ENCODE results near the gene NOTUM. TPM values are rescaled to one million over a fixed set of nuclear protein-coding genes. Genes with fewer than 3 reads are reported as not detected.

The NOTUM gene
- total RNA-seq, 1 experiment from 2014 or later = not detected

DNA sequence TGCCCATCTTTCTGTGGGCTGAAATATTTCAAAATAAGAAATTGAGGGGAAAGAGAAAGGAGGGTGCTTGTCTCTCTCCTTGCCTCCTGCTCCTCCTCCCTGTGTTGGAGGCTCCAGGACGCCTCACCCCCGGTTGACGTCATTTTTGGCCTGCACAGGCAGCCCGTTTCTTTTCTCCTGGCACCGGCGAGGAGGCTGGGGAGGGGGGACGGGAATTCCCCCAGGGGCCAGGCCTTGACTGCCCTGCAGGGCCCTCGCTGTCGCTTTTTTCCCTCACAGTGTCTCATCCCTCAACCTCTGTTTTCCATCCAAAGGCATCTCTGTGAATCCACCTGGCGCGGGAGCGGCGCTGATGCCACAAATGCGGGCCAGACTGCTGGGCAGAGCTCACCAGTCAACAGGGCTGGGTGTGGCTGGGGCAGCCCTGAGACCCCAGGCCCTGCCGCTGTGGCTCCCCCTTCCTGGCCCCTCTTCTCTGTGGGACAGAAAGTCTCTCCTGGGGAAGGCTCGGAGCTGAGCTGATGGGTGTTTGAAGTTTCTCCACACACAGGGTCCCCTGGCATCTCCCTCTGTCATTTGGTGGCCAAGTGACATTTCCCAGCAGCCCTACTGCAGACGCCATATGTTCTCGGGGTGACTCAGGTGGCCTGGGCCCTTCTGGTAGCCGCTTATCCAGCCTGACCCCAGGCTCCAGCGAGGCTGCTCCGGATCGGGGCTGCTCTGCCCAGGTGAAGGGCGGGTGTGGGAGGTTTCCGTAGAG, 45.7 kb upstream of the NOTUM start:
- ChIA-PET CTCF (no interaction called here), POLR2A (ENCODE audit: low non-redundant PET) (no interaction called here)
- H3K27me3 ChIP-seq (replicated peaks; ENCODE audit: insufficient read depth, low read depth, low read length, poor library complexity) = no peaks in the 10 kb centered on the region
- intact Hi-C loops (cut with micrococcal nuclease; ENCODE audit: unreplicated experiment) = no loop called here
- TF ChIP-seq EZH2 (IDR thresholded peaks at IDR 0.05; ENCODE audit: borderline replicate concordance, low read depth, low read length, poor library complexity, severe bottlenecking) (no peak), CTCF (conservative IDR thresholded peaks at IDR 0.05; ENCODE audit: low read depth, low read length) (no peak)
- H3K4me1 ChIP-seq (ENCODE audit: insufficient read depth, low read length, poor library complexity, severe bottlenecking) = peaks cover 9% of the 10 kb centered on the region
- H3K4me3 ChIP-seq (ENCODE audit: low read depth, low read length, poor library complexity, severe bottlenecking) = no peak overlapping the region
- H3K27ac ChIP-seq (ENCODE audit: low read depth, low read length, poor library complexity, severe bottlenecking) = no peak overlapping the region
- H3K36me3 ChIP-seq (ENCODE audit: insufficient read depth, low read length, poor library complexity, severe bottlenecking) = no peaks in the 10 kb centered on the region
- BruUV-seq (replicated peaks) = no TSS peak
- no peak for DNase-seq (ENCODE audit: low spot score)
- H3K9me3 ChIP-seq (ENCODE audit: low read depth, low read length, poor library complexity, severe bottlenecking) = no peaks in the 10 kb centered on the region

- no peak for DNase-seq (ENCODE audit: low spot score)
- no peaks in the 10 kb centered on the region for H3K9me3 ChIP-seq (ENCODE audit: low read depth, low read length, poor library complexity, severe bottlenecking)
- BruUV-seq (replicated peaks) = no TSS peak
- intact Hi-C loops (cut with micrococcal nuclease; ENCODE audit: unreplicated experiment) = no loop called here
- ChIA-PET POLR2A (ENCODE audit: low non-redundant PET) (no interaction called here), CTCF (no interaction called here)
- no peaks in the 10 kb centered on the region for H3K36me3 ChIP-seq (ENCODE audit: insufficient read depth, low read length, poor library complexity, severe bottlenecking)
- H3K4me3 ChIP-seq (ENCODE audit: low read depth, low read length, poor library complexity, severe bottlenecking) = no peak overlapping the region
- H3K27me3 ChIP-seq (replicated peaks; ENCODE audit: insufficient read depth, low read depth, low read length, poor library complexity) = no peaks in the 10 kb centered on the region
- TF ChIP-seq CTCF (conservative IDR thresholded peaks at IDR 0.05; ENCODE audit: low read depth, low read length) (no peak), EZH2 (IDR thresholded peaks at IDR 0.05; ENCODE audit: borderline replicate concordance, low read depth, low read length, poor library complexity, severe bottlenecking) (no peak)
- no peak overlapping the region for H3K27ac ChIP-seq (ENCODE audit: low read depth, low read length, poor library complexity, severe bottlenecking)
- H3K4me1 ChIP-seq (ENCODE audit: insufficient read depth, low read length, poor library complexity, severe bottlenecking) = peaks cover 9% of the 10 kb centered on the region
Measured at GRCh38 chr17:82005701-82006348, 44.8 kb upstream of the NOTUM start.

DNA sequence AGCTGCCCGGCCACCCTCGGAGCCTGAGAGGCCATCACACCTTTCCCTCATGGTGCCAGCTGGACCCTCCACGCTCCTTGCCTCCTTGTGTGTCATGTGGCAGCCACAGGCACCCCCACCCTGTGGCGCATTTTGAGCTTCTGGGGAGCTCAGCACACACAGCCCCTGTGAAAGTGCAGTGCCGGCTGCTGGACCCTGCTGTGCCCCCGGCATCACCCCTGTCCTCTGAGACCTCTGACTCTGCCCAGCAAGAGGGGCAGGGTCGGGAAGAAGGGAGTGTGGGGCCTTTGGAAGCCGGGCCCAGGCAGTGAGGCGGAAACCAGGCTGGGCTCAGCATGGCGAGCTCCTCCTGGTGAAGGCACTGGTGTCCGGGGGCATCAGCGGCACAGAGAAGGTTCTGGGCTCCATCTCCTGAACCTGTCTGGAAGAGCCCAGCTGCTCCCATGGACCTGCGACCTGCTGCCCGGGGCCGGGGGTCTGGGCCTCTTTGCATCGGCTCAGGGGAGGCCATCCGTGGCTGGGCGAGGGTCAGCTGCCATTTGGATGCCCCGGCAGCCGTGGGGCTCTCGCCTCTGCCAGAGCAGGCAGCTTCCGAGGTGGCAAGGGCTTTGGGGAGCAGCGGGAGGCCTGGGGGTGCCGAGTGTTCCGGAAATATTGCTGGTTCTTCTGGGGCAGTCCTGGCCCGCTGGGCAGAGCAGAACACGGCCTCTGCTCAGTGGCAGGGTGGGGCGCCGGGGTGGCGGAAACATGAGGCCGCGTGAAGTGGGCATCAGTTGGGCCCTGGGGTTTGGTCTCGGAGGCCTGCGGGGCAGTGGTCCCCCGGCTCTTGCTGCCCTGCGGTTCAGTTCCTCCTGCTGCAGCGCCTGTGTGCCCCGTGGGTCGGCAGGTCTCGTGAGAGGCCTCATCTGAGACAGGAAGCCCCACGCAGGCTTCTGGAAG, 43.8 kb upstream of the NOTUM start:
- H3K27me3 ChIP-seq (replicated peaks; ENCODE audit: insufficient read depth, low read depth, low read length, poor library complexity) = no peaks in the 10 kb centered on the region
- no peak overlapping the region for H3K27ac ChIP-seq (ENCODE audit: low read depth, low read length, poor library complexity, severe bottlenecking)
- intact Hi-C loops (cut with micrococcal nuclease; ENCODE audit: unreplicated experiment) = no loop called here
- H3K4me3 ChIP-seq (ENCODE audit: low read depth, low read length, poor library complexity, severe bottlenecking) = no peak overlapping the region
- no peaks in the 10 kb centered on the region for H3K36me3 ChIP-seq (ENCODE audit: insufficient read depth, low read length, poor library complexity, severe bottlenecking)
- no peak for DNase-seq (ENCODE audit: low spot score)
- peaks cover 9% of the 10 kb centered on the region for H3K4me1 ChIP-seq (ENCODE audit: insufficient read depth, low read length, poor library complexity, severe bottlenecking)
- ChIA-PET CTCF (interaction anchor here (0.5 kb wide), 1 partner anchor 49 kb away, joined by 7 read pairs; no protein-coding TSS in a partner anchor), POLR2A (ENCODE audit: low non-redundant PET) (no interaction called here)
- H3K9me3 ChIP-seq (ENCODE audit: low read depth, low read length, poor library complexity, severe bottlenecking) = no peaks in the 10 kb centered on the region
- TF ChIP-seq CTCF (conservative IDR thresholded peaks at IDR 0.05; ENCODE audit: low read depth, low read length) (no peak), EZH2 (IDR thresholded peaks at IDR 0.05; ENCODE audit: borderline replicate concordance, low read depth, low read length, poor library complexity, severe bottlenecking) (no peak)
- BruUV-seq (replicated peaks) = no TSS peak

All from A673 (cell line).